Calu3 (cell line): ENCODE measurements around the gene BEGAIN. TPM values are rescaled to one million over a fixed set of nuclear protein-coding genes. Genes with fewer than 3 reads are reported as not detected.

Experiments
- BruUV-seq: library from RNA; stranded (reverse); fragments of 400-500 nt; replicated peaks from 2 replicates; lab custom pipeline; 2021; lab: Mats Ljungman, UMichigan
- CTCF ChIA-PET: fragments of 300-600 bp; sonication (Branson Sonifier 250); formaldehyde crosslinking; loops from one replicate; lab custom pipeline; 2022; ENCODE audit warnings: antibody characterized with exemption; lab: Charles Lee
- DNase-seq: peaks from one replicate; pipeline ENCODE4 v3.0.0; 2022
- H3K27ac Mint-ChIP-seq: one replicate; pipeline ENCODE4 v1.8.0; 2022; ENCODE audit warnings: mixed read lengths; ENCODE audit not compliant: unreplicated experiment
- H3K27me3 Mint-ChIP-seq: one replicate; pipeline ENCODE4 v1.8.0; 2022; ENCODE audit warnings: mixed read lengths; ENCODE audit not compliant: unreplicated experiment
- H3K36me3 Mint-ChIP-seq: one replicate; pipeline ENCODE4 v1.8.0; 2022; ENCODE audit warnings: mild to moderate bottlenecking, moderate library complexity, mixed read lengths; ENCODE audit not compliant: insufficient read depth, unreplicated experiment
- H3K4me1 Mint-ChIP-seq: one replicate; pipeline ENCODE4 v1.8.0; 2022; ENCODE audit warnings: mild to moderate bottlenecking, low read depth, mixed read lengths; ENCODE audit not compliant: unreplicated experiment
- H3K4me3 Mint-ChIP-seq: one replicate; pipeline ENCODE4 v1.8.0; 2022; ENCODE audit warnings: mild to moderate bottlenecking, low read depth, moderate library complexity, mixed read lengths; ENCODE audit not compliant: unreplicated experiment
- H3K9me3 Mint-ChIP-seq: one replicate; pipeline ENCODE4 v1.8.0; 2022; ENCODE audit warnings: low read depth, mixed read lengths; ENCODE audit not compliant: unreplicated experiment
- CTCF ChIP-seq: fragments of 200-600 bp; IDR thresholded peaks from one replicate; pipeline ENCODE4 v1.8.0; 2022; ENCODE audit warnings: antibody characterized with exemption; ENCODE audit not compliant: unreplicated experiment
- intact Hi-C: fragments of 100-400 bp; cut with micrococcal nuclease; formaldehyde crosslinking; loops from one replicate; pipeline ENCODE4 v1.10.0; 2022; ENCODE audit not compliant: unreplicated experiment
- total RNA-seq: library from RNA; stranded (reverse); gene quantifications from 2 replicates; pipeline ENCODE4 v1.2.3, GENCODE V29; 2022

Gene BEGAIN
- total RNA-seq, 1 experiment from 2014 or later: 0.26 TPM

DNA sequence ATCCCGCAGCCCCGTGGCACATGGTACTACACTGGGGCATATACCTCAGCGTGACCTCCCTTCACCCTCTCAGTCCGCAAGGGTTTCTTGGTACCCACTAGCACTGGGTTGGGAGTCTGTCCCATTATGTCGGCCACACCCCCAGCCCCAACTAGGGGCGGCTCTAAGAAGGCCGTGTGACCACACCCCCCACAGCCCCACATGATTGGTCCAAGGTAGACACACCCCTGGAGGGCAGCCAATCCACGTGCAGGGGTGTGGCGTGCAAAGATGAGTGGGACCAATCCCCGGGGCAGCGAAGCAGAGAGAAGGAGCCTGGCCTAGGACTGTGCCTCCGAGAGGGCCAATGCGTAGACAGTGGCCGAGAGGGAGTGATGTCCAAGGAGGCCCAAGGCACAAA lies 34.6 kb upstream of the BEGAIN start:
- Mint-ChIP-seq H3K4me1 (peaks cover 21% of the 10 kb centered on the region), H3K27me3 (peaks cover 100% of the 10 kb centered on the region), H3K36me3 (no peaks in the 10 kb centered on the region), H3K4me3 (no peak overlapping the region), H3K27ac (no peak overlapping the region), H3K9me3 (peaks cover 4% of the 10 kb centered on the region)
- no TSS peak for BruUV-seq
- no peak for DNase-seq
- intact Hi-C loops: no loop called here
- TF ChIP-seq CTCF: no peak
- CTCF ChIA-PET: no interaction called here

DNA sequence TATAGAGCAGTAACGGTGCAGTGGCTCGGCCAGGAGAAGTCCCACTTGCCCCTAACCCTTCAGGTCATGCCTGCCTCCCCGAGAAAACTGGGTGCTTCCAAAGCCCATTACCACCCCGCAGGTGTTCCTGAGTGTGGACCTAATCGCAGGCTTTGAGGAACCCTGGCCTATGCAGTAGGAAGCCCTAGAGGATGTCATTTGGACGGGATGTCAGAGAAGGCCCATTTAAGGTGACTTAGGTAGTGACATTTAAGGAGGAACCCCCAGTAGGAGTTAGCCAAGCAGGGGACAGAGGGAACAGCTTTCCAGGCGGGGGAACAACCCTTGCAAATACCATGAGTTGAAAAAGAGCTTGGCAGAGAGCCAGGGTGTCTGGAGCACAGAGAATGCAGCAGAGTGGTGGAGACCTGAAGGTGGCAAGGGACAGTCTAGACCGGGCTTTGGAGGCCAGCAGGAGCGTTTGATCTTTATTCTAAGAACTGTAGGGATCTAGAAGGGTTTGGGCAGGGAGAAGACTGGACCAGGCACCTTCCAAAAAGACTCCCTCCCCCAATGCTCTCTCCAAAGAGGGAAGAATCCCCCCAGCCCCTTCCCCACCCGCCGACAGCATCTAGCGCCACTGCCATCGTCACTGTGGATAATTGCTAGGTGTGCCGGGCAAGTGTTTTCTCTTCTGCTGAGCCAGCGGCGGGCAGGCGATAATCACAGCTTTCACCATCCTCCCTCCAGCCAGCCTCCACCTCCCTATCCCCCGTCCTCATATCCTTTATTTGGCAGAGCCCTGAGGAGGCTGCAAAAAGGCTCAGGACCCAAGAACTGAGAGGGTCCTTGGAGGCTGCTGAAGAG lies 33.3 kb upstream of the BEGAIN start:
- CTCF ChIA-PET: no interaction called here
- BruUV-seq: no TSS peak

GRCh38 chr14:100619396-100620254 lies 32.4 kb upstream of the BEGAIN start:
- no peaks in the 10 kb centered on the region for H3K36me3 Mint-ChIP-seq
- H3K27ac Mint-ChIP-seq: no peak overlapping the region
- CTCF ChIA-PET: interaction anchor here (0.7 to 1.6 kb wide), 2 partner anchors 65 to 180 kb away, joined by 3 to 4 read pairs; no protein-coding TSS in a partner anchor
- H3K4me1 Mint-ChIP-seq: peaks cover 22% of the 10 kb centered on the region
- H3K9me3 Mint-ChIP-seq: peaks cover 2% of the 10 kb centered on the region
- intact Hi-C loops: no loop called here
- no peak overlapping the region for H3K4me3 Mint-ChIP-seq
- DNase-seq: no peak
- no TSS peak for BruUV-seq
- H3K27me3 Mint-ChIP-seq: peaks cover 84% of the 10 kb centered on the region
- TF ChIP-seq CTCF: no peak

More for the DNA sequence above, 33.3 kb upstream of the BEGAIN start:
- Mint-ChIP-seq H3K4me3 (no peak overlapping the region), H3K27me3 (peaks cover 92% of the 10 kb centered on the region), H3K27ac (peak overlapping the region; percentile 18), H3K9me3 (peaks cover 3% of the 10 kb centered on the region), H3K4me1 (peaks cover 22% of the 10 kb centered on the region), H3K36me3 (no peaks in the 10 kb centered on the region)
- DNase-seq: no peak
- intact Hi-C loops: no loop called here
- no peak for TF ChIP-seq CTCF

- H3K27ac Mint-ChIP-seq: no peak overlapping the region
- no peak for DNase-seq
- intact Hi-C loops: no loop called here
- no peak overlapping the region for H3K4me3 Mint-ChIP-seq
- CTCF ChIA-PET: interaction anchor here (0.7 to 1.6 kb wide), 2 partner anchors 66 to 179 kb away, joined by 3 to 4 read pairs; no protein-coding TSS in a partner anchor
- no TSS peak for BruUV-seq
- peaks cover 22% of the 10 kb centered on the region for H3K4me1 Mint-ChIP-seq
- H3K27me3 Mint-ChIP-seq: peaks cover 76% of the 10 kb centered on the region
- no peak for TF ChIP-seq CTCF
- no peaks in the 10 kb centered on the region for H3K36me3 Mint-ChIP-seq
- no peaks in the 10 kb centered on the region for H3K9me3 Mint-ChIP-seq
Measured at GRCh38 chr14:100618763-100619320, 31.6 kb upstream of the BEGAIN start.
